ENCODE data around the gene FAM180B. TPM values are rescaled to one million over a fixed set of nuclear protein-coding genes. Genes with fewer than 3 reads are reported as not detected.
"Not testable (repeated sequence)": the region's sequence is repeated elsewhere in the genome, so short reads cannot be mapped to it uniquely, and the experiment has no call there.

FAM180B gene
- total RNA-seq, 2 donors from 2014 or later, result not detected

- H3K36me3 Mint-ChIP-seq (ENCODE audit: low read depth), result peaks cover 94% of the 10 kb centered on the region
- ATAC-seq (replicated peaks); H3K9me3 Mint-ChIP-seq; H3K27me3 Mint-ChIP-seq; H3K4me3 Mint-ChIP-seq; H3K27ac Mint-ChIP-seq; H3K4me1 Mint-ChIP-seq: not testable (repeated sequence)
Observed at GRCh38 chr11:47636331-47636730, 49.9 kb downstream of the FAM180B start.

Other genes with a start within 250 kb of the FAM180B start
- not detected for gene MYBPC3, start 234.0 kb upstream of the FAM180B start, total RNA-seq
- gene SPI1, start 208.1 kb upstream of the FAM180B start, total RNA-seq, result under 1 TPM in 1 of 2 donors, not detected in 1; 0.21 TPM
- 10 to 100 TPM; 16.1 to 17.5 TPM for gene SLC39A13, start 178.1 kb upstream of the FAM180B start, total RNA-seq
- 100 to 1,000 TPM; 109 to 174 TPM for gene PSMC3, start 160.2 kb upstream of the FAM180B start, total RNA-seq
- gene RAPSN, start 137.5 kb upstream of the FAM180B start, total RNA-seq, result 1 to 10 TPM; 1.1 to 1.7 TPM
- gene CELF1, start 33.5 kb upstream of the FAM180B start, total RNA-seq, result 100 to 1,000 TPM; 118 to 143 TPM
- 10 to 100 TPM; 17.8 to 39.1 TPM for gene PTPMT1, start 21.1 kb upstream of the FAM180B start, total RNA-seq
- 10 to 100 TPM; 26.9 to 27.3 TPM for gene KBTBD4, start 7.7 kb upstream of the FAM180B start, total RNA-seq
- gene NDUFS3, start 7.6 kb upstream of the FAM180B start, total RNA-seq, result 100 to 1,000 TPM in 1 of 2 donors, 10 to 100 TPM in 1; 90.3 to 167 TPM
- 1 to 10 TPM in 1 of 2 donors, under 1 TPM in 1; 0.28 to 1.4 TPM for gene C1QTNF4, start 7.7 kb downstream of the FAM180B start, total RNA-seq
- gene MTCH2, start 55.9 kb downstream of the FAM180B start, total RNA-seq, result 100 to 1,000 TPM in 1 of 2 donors, 10 to 100 TPM in 1; 91.2 to 173 TPM
- gene AGBL2, start 128.7 kb downstream of the FAM180B start, total RNA-seq, result 1 to 10 TPM; 3.7 to 8.6 TPM
- 100 to 1,000 TPM; 114 to 142 TPM for gene FNBP4, start 180.7 kb downstream of the FAM180B start, total RNA-seq